Glutamatergic neuron (in vitro differentiated cells): ENCODE results near the gene MAP3K10. TPM values are rescaled to one million over a fixed set of nuclear protein-coding genes. Genes with fewer than 3 reads are reported as not detected.
"Not testable (repeated sequence)": the region's sequence is repeated elsewhere in the genome, so short reads cannot be mapped to it uniquely, and the experiment has no call there.

Source experiments
- DNase-seq: peaks from one replicate; pipeline ENCODE4 v3.0.0; 2022
- H3K27ac Mint-ChIP-seq: one replicate; pipeline ENCODE4 v1.8.0; 2020; ENCODE audit warnings: mild to moderate bottlenecking, mixed read lengths, inconsistent platforms; ENCODE audit not compliant: unreplicated experiment
- H3K27me3 Mint-ChIP-seq: one replicate; pipeline ENCODE4 v1.8.0; 2020; ENCODE audit warnings: mild to moderate bottlenecking, moderate library complexity, mixed read lengths, inconsistent platforms; ENCODE audit not compliant: unreplicated experiment
- H3K36me3 Mint-ChIP-seq: one replicate; pipeline ENCODE4 v1.8.0; 2020; ENCODE audit warnings: mild to moderate bottlenecking, mixed read lengths, inconsistent platforms; ENCODE audit not compliant: unreplicated experiment
- H3K4me1 Mint-ChIP-seq: one replicate; pipeline ENCODE4 v1.8.0; 2020; ENCODE audit warnings: mild to moderate bottlenecking, low read depth, mixed read lengths, inconsistent platforms; ENCODE audit not compliant: unreplicated experiment
- H3K4me3 Mint-ChIP-seq: one replicate; pipeline ENCODE4 v1.8.0; 2020; ENCODE audit warnings: mild to moderate bottlenecking, mixed read lengths, inconsistent platforms; ENCODE audit not compliant: unreplicated experiment
- H3K9me3 Mint-ChIP-seq: one replicate; pipeline ENCODE4 v1.8.0; 2020; ENCODE audit warnings: mild to moderate bottlenecking, moderate library complexity, mixed read lengths, inconsistent platforms; ENCODE audit not compliant: unreplicated experiment
- total RNA-seq: library from RNA; stranded (reverse); fragmentation: NEBNext Ultra II Directional; extraction: Animal tissue kit (Norgen Biotek cat#: 25700); gene quantifications from one replicate; pipeline ENCODE4 v1.2.1, GENCODE V29; 2021; ENCODE audit not compliant: unreplicated experiment
- TF ChIP-seq, protein P1 (sequence below): fragments of 200-600 bp; sonication (generic); IDR thresholded peaks from one replicate; pipeline ENCODE4 v1.5.0; 2021; ENCODE audit not compliant: partially characterized antibody, unreplicated experiment

The MAP3K10 gene
- total RNA-seq, 1 donor from 2014 or later: 66.9 TPM

- Mint-ChIP-seq H3K9me3 (no peaks in the 10 kb centered on the region), H3K4me3 (no peak overlapping the region), H3K27ac (no peak overlapping the region), H3K4me1 (no peaks in the 10 kb centered on the region), H3K27me3 (peaks cover 5% of the 10 kb centered on the region), H3K36me3 (no peaks in the 10 kb centered on the region)
- TF ChIP-seq, protein P1, sequence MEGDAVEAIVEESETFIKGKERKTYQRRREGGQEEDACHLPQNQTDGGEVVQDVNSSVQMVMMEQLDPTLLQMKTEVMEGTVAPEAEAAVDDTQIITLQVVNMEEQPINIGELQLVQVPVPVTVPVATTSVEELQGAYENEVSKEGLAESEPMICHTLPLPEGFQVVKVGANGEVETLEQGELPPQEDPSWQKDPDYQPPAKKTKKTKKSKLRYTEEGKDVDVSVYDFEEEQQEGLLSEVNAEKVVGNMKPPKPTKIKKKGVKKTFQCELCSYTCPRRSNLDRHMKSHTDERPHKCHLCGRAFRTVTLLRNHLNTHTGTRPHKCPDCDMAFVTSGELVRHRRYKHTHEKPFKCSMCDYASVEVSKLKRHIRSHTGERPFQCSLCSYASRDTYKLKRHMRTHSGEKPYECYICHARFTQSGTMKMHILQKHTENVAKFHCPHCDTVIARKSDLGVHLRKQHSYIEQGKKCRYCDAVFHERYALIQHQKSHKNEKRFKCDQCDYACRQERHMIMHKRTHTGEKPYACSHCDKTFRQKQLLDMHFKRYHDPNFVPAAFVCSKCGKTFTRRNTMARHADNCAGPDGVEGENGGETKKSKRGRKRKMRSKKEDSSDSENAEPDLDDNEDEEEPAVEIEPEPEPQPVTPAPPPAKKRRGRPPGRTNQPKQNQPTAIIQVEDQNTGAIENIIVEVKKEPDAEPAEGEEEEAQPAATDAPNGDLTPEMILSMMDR: no peak
- DNase-seq: no peak
Observed at GRCh38 chr19:40162104-40162503, 29.1 kb upstream of the MAP3K10 start.

- TF ChIP-seq, protein P1: no peak
- Mint-ChIP-seq H3K36me3 (no peaks in the 10 kb centered on the region), H3K4me3 (no peak overlapping the region), H3K4me1 (no peaks in the 10 kb centered on the region), H3K27ac (no peak overlapping the region), H3K27me3 (peaks cover 5% of the 10 kb centered on the region), H3K9me3 (no peaks in the 10 kb centered on the region)
- no peak for DNase-seq
Observed at GRCh38 chr19:40163541-40164129, 27.6 kb upstream of the MAP3K10 start.

DNA sequence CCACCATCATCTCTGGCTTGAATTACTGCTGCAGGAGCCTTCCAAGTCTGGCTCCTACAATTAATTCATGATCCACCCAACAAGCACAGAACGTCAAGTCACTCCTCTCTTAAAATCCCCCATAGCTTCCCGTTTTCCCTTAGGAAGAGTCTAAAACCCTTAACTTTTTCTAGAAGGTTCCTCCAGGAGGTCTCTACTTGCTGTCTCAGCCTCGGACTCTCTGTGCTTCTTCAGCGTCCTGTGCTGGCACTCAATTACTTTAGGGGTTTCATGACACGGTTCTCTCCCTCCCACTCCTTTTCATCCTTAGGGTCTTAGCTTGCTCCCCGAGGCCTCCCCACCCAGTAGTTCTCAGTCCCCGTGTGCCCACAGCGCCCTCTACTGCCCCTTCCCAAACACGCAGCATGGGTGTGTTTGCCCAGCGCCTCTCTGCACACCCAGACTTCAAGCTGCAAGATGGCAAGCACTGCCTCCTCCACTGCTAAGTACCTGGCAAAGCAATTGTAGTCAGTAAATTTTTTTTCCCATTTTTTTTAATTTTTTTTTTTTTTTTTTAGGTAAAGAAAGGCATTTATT is 25.8 kb upstream of the MAP3K10 start:
- no peaks in the 10 kb centered on the region for H3K4me1 Mint-ChIP-seq
- peak; percentile 66 for DNase-seq
- no peaks in the 10 kb centered on the region for H3K36me3 Mint-ChIP-seq
- TF ChIP-seq, protein P1: peak; percentile 62
- H3K9me3 Mint-ChIP-seq: peaks cover 2% of the 10 kb centered on the region
- no peak overlapping the region for H3K27ac Mint-ChIP-seq
- peaks cover 5% of the 10 kb centered on the region for H3K27me3 Mint-ChIP-seq
- no peak overlapping the region for H3K4me3 Mint-ChIP-seq

DNA sequence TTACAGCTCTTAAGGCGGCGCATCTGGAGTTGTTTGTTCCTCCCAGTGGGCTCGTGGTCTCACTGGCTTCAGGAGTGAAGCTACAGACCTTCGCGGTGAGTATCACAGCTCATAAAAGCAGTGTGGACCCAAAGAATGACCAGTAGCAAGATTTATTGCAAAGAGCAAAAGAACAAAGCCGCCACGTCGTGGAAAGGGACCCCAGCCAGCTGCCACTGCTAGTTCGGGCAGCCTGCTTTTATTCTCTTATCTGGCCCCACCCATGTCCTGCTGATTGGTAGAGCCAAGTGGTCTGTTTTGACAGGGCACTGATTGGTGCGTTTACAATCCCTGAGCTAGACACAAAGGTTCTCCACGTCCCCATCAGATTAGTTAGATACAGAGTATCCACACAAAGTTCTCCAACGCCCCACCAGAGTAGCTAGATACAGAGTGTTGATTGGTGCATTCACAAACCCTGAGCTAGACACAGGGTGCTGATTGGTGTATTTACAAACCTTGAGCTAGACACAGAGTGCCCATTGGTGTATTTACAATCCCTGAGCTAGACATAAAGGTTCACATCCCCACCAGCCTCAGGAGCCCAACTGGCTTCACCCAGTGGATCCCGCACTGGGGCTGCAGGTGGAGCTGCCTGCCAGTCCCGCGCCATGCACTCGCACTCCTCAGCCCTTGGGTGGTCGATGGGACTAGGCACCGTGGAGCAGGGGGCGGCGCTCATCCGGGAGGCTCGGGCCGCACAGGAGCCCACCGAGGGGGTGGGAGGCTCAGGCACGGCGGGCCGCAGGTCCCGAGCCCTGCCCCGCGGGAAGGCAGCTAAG is 21.5 kb upstream of the MAP3K10 start:
- not testable (repeated sequence) for H3K36me3 Mint-ChIP-seq, H3K27ac Mint-ChIP-seq, DNase-seq, H3K4me3 Mint-ChIP-seq, H3K27me3 Mint-ChIP-seq, H3K9me3 Mint-ChIP-seq, H3K4me1 Mint-ChIP-seq

GRCh38 chr19:40170303-40170989 is 20.8 kb upstream of the MAP3K10 start:
- not testable (repeated sequence) for H3K4me1 Mint-ChIP-seq, H3K9me3 Mint-ChIP-seq, H3K36me3 Mint-ChIP-seq, H3K27me3 Mint-ChIP-seq, H3K27ac Mint-ChIP-seq, H3K4me3 Mint-ChIP-seq, DNase-seq

- not testable (repeated sequence) for H3K27me3 Mint-ChIP-seq, H3K9me3 Mint-ChIP-seq, H3K27ac Mint-ChIP-seq, H3K4me3 Mint-ChIP-seq, H3K36me3 Mint-ChIP-seq, DNase-seq, H3K4me1 Mint-ChIP-seq
Observed at GRCh38 chr19:40171293-40171692, 19.9 kb upstream of the MAP3K10 start.
